Thoracic aorta (tissue), 2 donors: ENCODE data around the gene TRMT112. TPM values are rescaled to one million over a fixed set of nuclear protein-coding genes. Genes with fewer than 3 reads are reported as not detected.

Experiments used
- ATAC-seq: fragments of 150-250 bp; one replicate; pipeline ENCODE4 v1.8.0; 2017; ENCODE audit warnings: low read depth; ENCODE audit not compliant: insufficient number of reproducible peaks, low FRiP score
- DNase-seq: peaks from one replicate; pipeline ENCODE4 v3.0.0-alpha.2; 2020; ENCODE audit warnings: low spot score
- H3K27ac ChIP-seq, 2 donors: fragments of 200-600 bp; sonication (generic); 1 replicate in 1 of 2; 2 replicates in 1 of 2; pipeline ENCODE4 v1.5.1; 2016; ENCODE audit warnings: mild to moderate bottlenecking in 2 of 2, moderate library complexity in 2 of 2
- H3K27me3 ChIP-seq: fragments of 200-600 bp; sonication (generic); replicated peaks from 2 replicates; pipeline ENCODE4 v1.6.0; 2016; ENCODE audit warnings: mild to moderate bottlenecking; ENCODE audit not compliant: insufficient read depth
- H3K36me3 ChIP-seq: fragments of 200-600 bp; sonication (generic); one replicate; pipeline ENCODE4 v1.5.1; 2016
- H3K4me1 ChIP-seq, 2 donors: fragments of 200-600 bp; sonication (generic); 1 replicate in 1 of 2; 2 replicates in 1 of 2; pipeline versions ENCODE4 v1.5.1 to v1.6.0; 2016; ENCODE audit warnings: low read depth in 2 of 2, mild to moderate bottlenecking in 1 of 2; ENCODE audit not compliant: control insufficient read depth in 1 of 2
- H3K4me3 ChIP-seq: fragments of 200-600 bp; sonication (generic); 2 replicates; pipeline ENCODE4 v1.5.1; 2016; ENCODE audit warnings: mild to moderate bottlenecking
- H3K9me3 ChIP-seq: fragments of 200-600 bp; sonication (generic); 2 replicates; pipeline ENCODE4 v1.5.1; 2016
- CTCF ChIP-seq: fragments of 200-600 bp; sonication (generic); IDR thresholded peaks from one replicate; pipeline ENCODE4 v1.5.1; 2019; ENCODE audit warnings: antibody characterized with exemption
- total RNA-seq, 2 donors: library from RNA; depleted of rRNA; stranded (reverse); fragments of >200 nt; gene quantifications; one replicate each; pipeline versions ENCODE4 v1.1.0 to v1.2.3, GENCODE V29; 2016

The TRMT112 gene
- 100 to 1,000 TPM; 157 to 218 TPM for total RNA-seq

- no peaks in the 10 kb centered on the region for H3K9me3 ChIP-seq
- no peaks in the 10 kb centered on the region for H3K27me3 ChIP-seq
- H3K4me3 ChIP-seq: peak within 1 kb of the TSS; percentile 79
- no peak for TF ChIP-seq CTCF
- H3K4me1 ChIP-seq: peaks cover 8 to 19% of the 10 kb centered on the region in 2 donors
- H3K27ac ChIP-seq: peak within 1 kb of the TSS; percentile 97 to 100
- DNase-seq: peak; percentile 96
- peaks cover 10% of the 10 kb centered on the region for H3K36me3 ChIP-seq
- peak; percentile 88 for ATAC-seq
Measured at GRCh38 chr11:64317325-64317960, at the start of gene TRMT112. Gene TRMT112, minus strand, starts transcription at chr11:64317559. Its CDS starts 33 bp downstream, at chr11:64317526.

GRCh38 chr11:64366751-64367150, 49.4 kb upstream of the TRMT112 start:
- Histone ChIP-seq H3K36me3 (peaks cover 62% of the 10 kb centered on the region), H3K9me3 (no peaks in the 10 kb centered on the region), H3K4me1 (no peaks in the 10 kb centered on the region), H3K27me3 (no peaks in the 10 kb centered on the region), H3K4me3 (no peak overlapping the region), H3K27ac (no peak overlapping the region)
- no peak for ATAC-seq
- TF ChIP-seq CTCF: no peak
- no peak for DNase-seq

DNA sequence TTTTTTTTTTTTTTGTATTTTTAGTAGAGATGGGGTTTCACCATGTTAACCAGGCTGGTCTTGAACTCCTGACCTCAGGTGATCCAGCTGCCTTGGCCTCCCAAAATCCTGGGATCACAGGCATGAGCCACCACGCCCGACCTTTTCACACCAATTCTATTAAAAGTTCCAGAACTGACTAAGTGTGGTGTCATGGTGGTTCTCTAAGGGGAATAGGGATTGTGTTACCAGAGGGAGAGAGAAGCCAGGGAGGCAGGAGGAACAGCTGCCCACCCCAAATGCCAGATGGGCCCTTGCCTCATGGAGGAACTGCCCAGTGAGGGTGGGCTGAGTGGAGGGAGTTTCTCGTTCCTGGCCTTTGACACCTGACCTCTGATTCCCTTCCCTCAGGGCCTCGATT, 47.6 kb upstream of the TRMT112 start:
- Histone ChIP-seq H3K36me3 (peaks cover 67% of the 10 kb centered on the region), H3K9me3 (no peaks in the 10 kb centered on the region), H3K4me1 (peaks cover 6 to 10% of the 10 kb centered on the region in 2 donors), H3K27ac (no peak overlapping the region), H3K4me3 (no peak overlapping the region), H3K27me3 (no peaks in the 10 kb centered on the region)
- TF ChIP-seq CTCF: no peak
- DNase-seq (no peak), ATAC-seq (no peak)

- DNase-seq: no peak
- H3K27me3 ChIP-seq: no peaks in the 10 kb centered on the region
- no peak overlapping the region for H3K4me3 ChIP-seq
- no peak for ATAC-seq
- H3K4me1 ChIP-seq: peaks cover 10 to 14% of the 10 kb centered on the region in 2 donors
- H3K36me3 ChIP-seq: peaks cover 64% of the 10 kb centered on the region
- TF ChIP-seq CTCF: no peak
- H3K9me3 ChIP-seq: no peaks in the 10 kb centered on the region
- H3K27ac ChIP-seq: no peak overlapping the region
Measured at GRCh38 chr11:64364435-64364834, 47.1 kb upstream of the TRMT112 start.

GRCh38 chr11:64362339-64362738, 45.0 kb upstream of the TRMT112 start:
- Histone ChIP-seq H3K4me1 (peaks cover 24 to 29% of the 10 kb centered on the region in 2 donors), H3K27me3 (no peaks in the 10 kb centered on the region), H3K27ac (no peak overlapping the region), H3K36me3 (peaks cover 48% of the 10 kb centered on the region), H3K4me3 (no peak overlapping the region), H3K9me3 (no peaks in the 10 kb centered on the region)
- ATAC-seq (no peak), DNase-seq (no peak)
- no peak for TF ChIP-seq CTCF
